NCI-H1417 treated with DMSO at 0.1 percent for 48 hours (cell line): ENCODE results near the gene SLC25A39.

Experiments
- DNase-seq: peaks from one replicate; lab custom pipeline; 2025; lab: John Stamatoyannopoulos, UW

Gene SLC25A39

GRCh38 chr17:44279346-44279665, 45.3 kb downstream of the SLC25A39 start:
- no peak for DNase-seq

DNA sequence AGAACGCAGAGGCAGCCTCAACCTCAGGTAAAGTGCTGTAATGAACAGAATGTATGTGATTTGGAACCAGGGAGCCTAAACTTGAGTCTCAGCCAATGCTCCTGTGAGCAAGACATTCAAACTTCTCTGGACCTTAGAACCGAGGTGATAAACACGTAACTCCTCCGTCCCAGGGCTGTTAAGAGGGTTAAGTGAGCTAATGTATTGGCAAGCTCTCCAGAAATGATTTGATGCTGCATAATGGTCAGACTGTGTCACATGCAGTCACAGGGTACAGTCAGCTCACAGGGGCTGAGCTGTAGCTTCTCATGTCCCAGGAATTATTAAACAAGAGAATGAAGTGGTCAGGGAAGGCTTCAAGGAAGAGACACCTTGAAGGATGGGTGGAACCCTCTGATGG, 46.6 kb downstream of the SLC25A39 start:
- DNase-seq = no peak

- DNase-seq = no peak
These were observed 51.0 kb downstream of the SLC25A39 start for GRCh38 chr17:44273607-44274006.

- DNase-seq = no peak
These were observed 51.7 kb downstream of the SLC25A39 start for GRCh38 chr17:44272954-44273353.

GRCh38 chr17:44272321-44272951, 52.2 kb downstream of the SLC25A39 start:
- DNase-seq = no peak
